ENCODE data around the gene TMEM129.

Gene TMEM129

DNA sequence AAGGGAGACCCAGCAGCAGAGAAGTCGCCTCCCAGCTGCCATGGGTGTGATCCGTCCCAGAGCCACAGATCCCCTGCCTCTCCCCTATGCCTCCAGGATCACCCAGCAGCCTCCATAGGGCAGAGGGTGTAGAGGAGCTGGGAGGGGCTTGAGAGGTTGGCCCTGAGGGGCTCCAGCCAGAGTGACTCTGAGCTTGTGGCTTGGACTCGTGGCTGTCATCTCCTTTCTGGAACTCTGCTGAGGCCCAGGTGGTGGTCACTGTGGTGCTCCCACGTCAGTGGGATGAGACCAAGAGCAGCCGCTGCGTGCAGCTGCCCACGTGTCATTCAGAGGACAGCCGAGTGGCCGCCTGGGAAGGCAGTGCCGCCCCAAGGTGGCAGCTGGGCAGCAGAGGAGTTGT lies 4.4 kb upstream of the TMEM129 start:
- TF ChIP-seq ZNF8 (CRISPR knock-in tag; IDR thresholded peaks at IDR 0.05) (no peak), ZC3H10 (CRISPR knock-in tag; IDR thresholded peaks at IDR 0.05) (no peak), BACH2 (CRISPR knock-in tag; IDR thresholded peaks at IDR 0.05; ENCODE audit: borderline replicate concordance) (no peak), ARNTL (CRISPR knock-in tag; IDR thresholded peaks at IDR 0.05; ENCODE audit: borderline replicate concordance, low read depth) (no peak), ISL1 (CRISPR knock-in tag; IDR thresholded peaks at IDR 0.05) (no peak)
- TF ChIP-seq, protein P1, sequence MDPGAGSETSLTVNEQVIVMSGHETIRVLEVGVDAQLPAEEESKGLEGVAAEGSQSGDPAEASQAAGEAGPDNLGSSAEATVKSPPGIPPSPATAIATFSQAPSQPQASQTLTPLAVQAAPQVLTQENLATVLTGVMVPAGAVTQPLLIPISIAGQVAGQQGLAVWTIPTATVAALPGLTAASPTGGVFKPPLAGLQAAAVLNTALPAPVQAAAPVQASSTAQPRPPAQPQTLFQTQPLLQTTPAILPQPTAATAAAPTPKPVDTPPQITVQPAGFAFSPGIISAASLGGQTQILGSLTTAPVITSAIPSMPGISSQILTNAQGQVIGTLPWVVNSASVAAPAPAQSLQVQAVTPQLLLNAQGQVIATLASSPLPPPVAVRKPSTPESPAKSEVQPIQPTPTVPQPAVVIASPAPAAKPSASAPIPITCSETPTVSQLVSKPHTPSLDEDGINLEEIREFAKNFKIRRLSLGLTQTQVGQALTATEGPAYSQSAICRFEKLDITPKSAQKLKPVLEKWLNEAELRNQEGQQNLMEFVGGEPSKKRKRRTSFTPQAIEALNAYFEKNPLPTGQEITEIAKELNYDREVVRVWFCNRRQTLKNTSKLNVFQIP (CRISPR knock-in tag; IDR thresholded peaks at IDR 0.05; ENCODE audit: borderline replicate concordance, low read depth): no peak

DNA sequence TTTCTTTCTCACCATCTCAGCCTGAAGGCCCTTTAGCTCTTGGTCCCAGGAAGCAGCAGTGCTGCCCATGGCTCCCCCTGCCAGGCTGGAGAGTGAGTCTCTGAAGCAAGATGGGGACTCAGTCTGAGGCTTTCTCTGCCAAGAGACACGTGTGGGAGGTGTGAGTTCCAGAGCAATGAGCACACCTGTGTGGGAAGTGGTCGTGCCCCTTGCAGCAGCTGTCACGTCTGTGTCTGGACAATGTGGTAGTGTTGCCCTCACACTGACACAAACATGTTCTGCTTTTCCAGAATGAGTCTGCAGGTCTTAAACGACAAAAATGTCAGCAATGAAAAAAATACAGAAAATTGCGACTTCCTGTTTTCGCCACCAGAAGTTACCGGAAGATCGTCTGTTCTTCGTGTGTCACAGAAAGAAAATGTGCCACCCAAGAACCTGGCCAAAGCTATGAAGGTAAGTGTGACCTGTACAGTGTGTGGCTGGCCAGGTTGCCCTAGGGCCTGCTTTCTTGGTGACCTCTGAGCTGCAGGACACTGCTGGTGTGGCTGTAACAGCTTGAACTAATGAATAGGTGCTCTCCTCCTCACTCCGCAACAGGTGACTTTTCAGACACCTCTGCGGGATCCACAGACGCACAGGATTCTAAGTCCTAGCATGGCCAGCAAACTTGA lies 2.1 kb upstream of the TMEM129 start:
- TF ChIP-seq RARB (CRISPR knock-in tag; IDR thresholded peaks at IDR 0.05) (no peak), CSDC2 (CRISPR knock-in tag; IDR thresholded peaks at IDR 0.05) (no peak), ZFP30 (CRISPR knock-in tag; IDR thresholded peaks at IDR 0.05) (no peak), OSR1 (CRISPR knock-in tag; IDR thresholded peaks at IDR 0.05) (no peak), ESRRG (CRISPR knock-in tag; IDR thresholded peaks at IDR 0.05) (no peak), TOX (CRISPR knock-in tag; IDR thresholded peaks at IDR 0.05; ENCODE audit: borderline replicate concordance) (no peak), ZC3H10 (CRISPR knock-in tag; IDR thresholded peaks at IDR 0.05) (no peak), ZFP3 (CRISPR knock-in tag; IDR thresholded peaks at IDR 0.05) (no peak), ZNF565 (CRISPR knock-in tag; conservative IDR thresholded peaks at IDR 0.05; ENCODE audit: low read depth) (no peak), PPARA (CRISPR knock-in tag; IDR thresholded peaks at IDR 0.05; ENCODE audit: borderline replicate concordance) (no peak)
- TF ChIP-seq, protein P1 (CRISPR knock-in tag; IDR thresholded peaks at IDR 0.05; ENCODE audit: borderline replicate concordance, low read depth): no peak
- TF ChIP-seq, protein P2, sequence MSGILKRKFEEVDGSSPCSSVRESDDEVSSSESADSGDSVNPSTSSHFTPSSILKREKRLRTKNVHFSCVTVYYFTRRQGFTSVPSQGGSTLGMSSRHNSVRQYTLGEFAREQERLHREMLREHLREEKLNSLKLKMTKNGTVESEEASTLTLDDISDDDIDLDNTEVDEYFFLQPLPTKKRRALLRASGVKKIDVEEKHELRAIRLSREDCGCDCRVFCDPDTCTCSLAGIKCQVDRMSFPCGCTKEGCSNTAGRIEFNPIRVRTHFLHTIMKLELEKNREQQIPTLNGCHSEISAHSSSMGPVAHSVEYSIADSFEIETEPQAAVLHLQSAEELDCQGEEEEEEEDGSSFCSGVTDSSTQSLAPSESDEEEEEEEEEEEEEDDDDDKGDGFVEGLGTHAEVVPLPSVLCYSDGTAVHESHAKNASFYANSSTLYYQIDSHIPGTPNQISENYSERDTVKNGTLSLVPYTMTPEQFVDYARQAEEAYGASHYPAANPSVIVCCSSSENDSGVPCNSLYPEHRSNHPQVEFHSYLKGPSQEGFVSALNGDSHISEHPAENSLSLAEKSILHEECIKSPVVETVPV (CRISPR knock-in tag; IDR thresholded peaks at IDR 0.05): no peak
- TF ChIP-seq, protein P3, sequence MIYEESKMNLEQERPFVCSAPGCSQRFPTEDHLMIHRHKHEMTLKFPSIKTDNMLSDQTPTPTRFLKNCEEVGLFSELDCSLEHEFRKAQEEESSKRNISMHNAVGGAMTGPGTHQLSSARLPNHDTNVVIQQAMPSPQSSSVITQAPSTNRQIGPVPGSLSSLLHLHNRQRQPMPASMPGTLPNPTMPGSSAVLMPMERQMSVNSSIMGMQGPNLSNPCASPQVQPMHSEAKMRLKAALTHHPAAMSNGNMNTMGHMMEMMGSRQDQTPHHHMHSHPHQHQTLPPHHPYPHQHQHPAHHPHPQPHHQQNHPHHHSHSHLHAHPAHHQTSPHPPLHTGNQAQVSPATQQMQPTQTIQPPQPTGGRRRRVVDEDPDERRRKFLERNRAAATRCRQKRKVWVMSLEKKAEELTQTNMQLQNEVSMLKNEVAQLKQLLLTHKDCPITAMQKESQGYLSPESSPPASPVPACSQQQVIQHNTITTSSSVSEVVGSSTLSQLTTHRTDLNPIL (CRISPR knock-in tag; IDR thresholded peaks at IDR 0.05; ENCODE audit: low read depth): no peak
- ATAC-seq: no peak

More for the DNA sequence above, 4.4 kb upstream of the TMEM129 start:
- ATAC-seq: no peak

DNA sequence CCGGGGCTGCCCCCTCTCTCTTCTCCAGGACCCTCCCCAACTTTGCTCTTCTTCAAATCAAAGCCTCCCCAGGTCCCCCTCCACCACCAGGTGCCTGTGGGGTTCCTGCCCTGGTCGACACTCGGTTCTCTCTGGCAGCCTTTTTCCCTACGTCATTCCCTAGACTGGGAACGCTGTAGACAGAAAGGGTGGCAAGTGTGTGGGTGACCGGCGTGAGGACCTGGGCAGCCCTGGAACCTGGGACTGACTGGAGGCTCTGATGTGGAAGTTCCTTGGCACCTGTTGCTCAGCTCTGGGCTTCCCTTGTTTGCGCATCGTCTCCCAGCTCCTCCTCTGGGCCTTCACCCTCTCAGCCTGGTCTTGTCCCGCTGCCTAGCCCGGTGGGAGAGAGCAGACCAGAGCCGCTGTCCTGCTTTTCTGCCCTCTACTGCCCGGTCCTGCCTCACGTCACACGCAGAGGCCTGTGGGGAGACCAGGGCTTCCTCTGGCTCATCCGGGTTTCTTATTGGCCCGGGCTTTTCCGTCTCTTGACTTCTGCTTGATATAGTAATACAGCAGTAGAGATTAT lies 1.5 kb upstream of the TMEM129 start:
- no peak for ATAC-seq
- no peak for TF ChIP-seq ZNF565 (CRISPR knock-in tag; conservative IDR thresholded peaks at IDR 0.05; ENCODE audit: low read depth)
- TF ChIP-seq RARB (CRISPR knock-in tag; IDR thresholded peaks at IDR 0.05): no peak
- TF ChIP-seq, protein P2 (CRISPR knock-in tag; IDR thresholded peaks at IDR 0.05): no peak
- no peak for TF ChIP-seq ZFP30 (CRISPR knock-in tag; IDR thresholded peaks at IDR 0.05)

DNA sequence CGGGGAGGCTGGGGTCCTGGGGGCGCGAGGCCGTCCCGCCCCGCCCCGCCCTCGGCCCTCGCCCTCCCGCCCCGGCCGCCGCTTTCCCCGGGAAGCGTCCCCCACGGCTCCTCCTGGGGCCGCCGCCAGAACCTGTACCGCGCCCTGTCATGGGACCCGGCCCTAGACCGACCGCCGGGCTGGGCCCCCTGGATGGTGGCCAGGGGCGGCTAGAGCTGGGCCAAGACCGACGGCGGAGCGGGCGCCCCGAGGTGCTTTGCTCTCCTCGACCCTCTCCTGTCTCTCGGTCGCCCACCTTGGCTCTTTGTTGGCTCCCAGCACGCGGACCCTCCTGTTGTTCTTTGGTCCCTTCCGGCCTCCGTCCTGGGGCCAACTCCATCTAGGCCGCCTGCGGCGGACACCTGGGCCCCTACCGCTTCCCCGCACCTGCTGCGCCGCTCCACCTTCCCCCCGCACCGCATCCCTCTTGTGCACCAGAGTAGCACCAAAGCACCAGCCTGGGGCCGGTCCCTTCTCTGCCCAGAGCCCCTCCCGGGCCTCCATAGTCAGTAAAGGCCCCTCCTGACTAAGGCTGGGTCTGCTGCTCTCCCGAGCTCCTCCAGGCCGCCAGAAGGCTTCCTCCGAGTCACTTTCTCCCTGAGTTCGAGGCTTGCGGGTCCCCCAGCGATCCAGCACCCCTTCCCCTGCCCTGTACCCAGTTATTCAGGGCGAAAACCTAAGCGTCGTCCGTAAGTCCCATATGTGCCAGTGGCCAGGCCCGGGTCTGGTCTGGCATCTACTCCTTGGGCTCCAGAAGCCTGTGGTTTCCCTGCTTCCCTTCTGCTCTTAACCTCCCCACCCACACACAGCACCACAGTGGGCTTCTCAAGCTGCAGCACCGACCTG lies 785 bp upstream of the TMEM129 start:
- no peak; the same call in 1 of the 3 replicates for ATAC-seq
- TF ChIP-seq ARNTL (CRISPR knock-in tag; IDR thresholded peaks at IDR 0.05; ENCODE audit: borderline replicate concordance, low read depth) (no peak), ZC3H10 (CRISPR knock-in tag; IDR thresholded peaks at IDR 0.05) (no peak), RARB (CRISPR knock-in tag; IDR thresholded peaks at IDR 0.05) (no peak), ISL1 (CRISPR knock-in tag; IDR thresholded peaks at IDR 0.05) (no peak), ZNF565 (CRISPR knock-in tag; conservative IDR thresholded peaks at IDR 0.05; ENCODE audit: low read depth) (no peak), BACH2 (CRISPR knock-in tag; IDR thresholded peaks at IDR 0.05; ENCODE audit: borderline replicate concordance) (no peak)
- TF ChIP-seq, protein P2 (CRISPR knock-in tag; IDR thresholded peaks at IDR 0.05): no peak
- TF ChIP-seq, protein P1 (CRISPR knock-in tag; IDR thresholded peaks at IDR 0.05; ENCODE audit: borderline replicate concordance, low read depth): no peak
- TF ChIP-seq, protein P4, sequence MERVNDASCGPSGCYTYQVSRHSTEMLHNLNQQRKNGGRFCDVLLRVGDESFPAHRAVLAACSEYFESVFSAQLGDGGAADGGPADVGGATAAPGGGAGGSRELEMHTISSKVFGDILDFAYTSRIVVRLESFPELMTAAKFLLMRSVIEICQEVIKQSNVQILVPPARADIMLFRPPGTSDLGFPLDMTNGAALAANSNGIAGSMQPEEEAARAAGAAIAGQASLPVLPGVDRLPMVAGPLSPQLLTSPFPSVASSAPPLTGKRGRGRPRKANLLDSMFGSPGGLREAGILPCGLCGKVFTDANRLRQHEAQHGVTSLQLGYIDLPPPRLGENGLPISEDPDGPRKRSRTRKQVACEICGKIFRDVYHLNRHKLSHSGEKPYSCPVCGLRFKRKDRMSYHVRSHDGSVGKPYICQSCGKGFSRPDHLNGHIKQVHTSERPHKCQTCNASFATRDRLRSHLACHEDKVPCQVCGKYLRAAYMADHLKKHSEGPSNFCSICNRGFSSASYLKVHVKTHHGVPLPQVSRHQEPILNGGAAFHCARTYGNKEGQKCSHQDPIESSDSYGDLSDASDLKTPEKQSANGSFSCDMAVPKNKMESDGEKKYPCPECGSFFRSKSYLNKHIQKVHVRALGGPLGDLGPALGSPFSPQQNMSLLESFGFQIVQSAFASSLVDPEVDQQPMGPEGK (CRISPR knock-in tag; IDR thresholded peaks at IDR 0.05; ENCODE audit: borderline replicate concordance): no peak

Data from SK-N-SH treated with all-trans-retinoic acid at 6 μM for 48 hours (cell line).